Hepatocyte (in vitro differentiated cells): ENCODE measurements around the gene GTF3A.

ENCODE experiments used
- CTCF ChIP-seq: fragments of 200-600 bp; sonication (generic); IDR thresholded peaks from 2 replicates; pipeline ENCODE4 v1.5.1; 2016; ENCODE audit warnings: antibody characterized with exemption, mild to moderate bottlenecking; ENCODE audit not compliant: poor library complexity
- EZH2 ChIP-seq: fragments of 200-600 bp; sonication (generic); IDR thresholded peaks from 2 replicates; pipeline ENCODE4 v1.6.1; 2016; ENCODE audit warnings: antibody characterized with exemption, mild to moderate bottlenecking, borderline replicate concordance
- EZH2phosphoT487 ChIP-seq: fragments of 200-600 bp; sonication (generic); IDR thresholded peaks from one replicate; pipeline ENCODE4 v1.6.1; 2018; ENCODE audit warnings: antibody characterized with exemption, mild to moderate bottlenecking, low read depth, moderate library complexity; ENCODE audit not compliant: unreplicated experiment, severe bottlenecking

GRCh38 chr13:27446986-27447583 lies 22.7 kb downstream of the GTF3A start:
- TF ChIP-seq CTCF (no peak), EZH2 (no peak), EZH2phosphoT487 (no peak)
